Spinal cord (tissue), 10 donors: ENCODE results near the gene AHNAK. TPM values are rescaled to one million over a fixed set of nuclear protein-coding genes. Genes with fewer than 3 reads are reported as not detected.
A peak's percentile ranks its signal among the peaks of the same experiment; 100 is the strongest.
"Not testable (repeated sequence)": the region's sequence is repeated elsewhere in the genome, so short reads cannot be mapped to it uniquely, and the experiment has no call there.

Source experiments
- DNase-seq, 6 donors: peaks; one replicate each; pipeline versions ENCODE4 v3.0.0 to v3.0.0-alpha.2; 2013 to 2015; ENCODE audit warnings: low spot score in 6 of 6, low read depth in 4 of 6
- H3K27ac ChIP-seq: one replicate; pipeline ENCODE4 v1.5.1; 2013; ENCODE audit warnings: low read depth, low read length, control low read depth
- H3K27me3 ChIP-seq: one replicate; pipeline ENCODE4 v1.6.1; 2013; ENCODE audit warnings: low read length; ENCODE audit not compliant: control insufficient read depth, insufficient read depth
- H3K36me3 ChIP-seq: one replicate; pipeline ENCODE4 v1.6.1; 2013; ENCODE audit warnings: low read length; ENCODE audit not compliant: control insufficient read depth, insufficient read depth
- H3K4me1 ChIP-seq: one replicate; pipeline ENCODE4 v1.6.1; 2013; ENCODE audit warnings: low read length; ENCODE audit not compliant: control insufficient read depth, insufficient read depth
- H3K4me3 ChIP-seq: one replicate; pipeline ENCODE4 v1.5.1; 2013; ENCODE audit warnings: low read depth, low read length, control low read depth
- H3K9me3 ChIP-seq: one replicate; pipeline ENCODE4 v1.6.1; 2013; ENCODE audit warnings: low read length; ENCODE audit not compliant: control insufficient read depth, insufficient read depth
- WGBS: methylation state at CpG from one replicate; pipeline ENCODE4 v1.1.5; 2013; ENCODE audit warnings: missing lambda C conversion rate; ENCODE audit not compliant: insufficient coverage; 5-methylcytosine and 5-hydroxymethylcytosine counted together
- polyA plus RNA-seq, 2 donors: library from polyadenylated mRNA; unstranded; fragments of 120-200 nt; gene quantifications; one replicate each; pipeline ENCODE4 v1.2.1, GENCODE V29; 2013; ENCODE audit not compliant: insufficient read length in 2 of 2
- total RNA-seq, 2 donors: library from RNA; depleted of rRNA in 1 of 2; stranded (reverse); fragments of 120-200 nt in 1 of 2; fragments of >200 nt in 1 of 2; gene quantifications; one replicate each; pipeline versions ENCODE4 v1.2.3 to v1.2.4, GENCODE V29; 2013 to 2014
- donor health status: healthy.

AHNAK gene
- total and polyA plus RNA-seq, 4 donors = 60.2 to 463 (median 165) TPM

DNA sequence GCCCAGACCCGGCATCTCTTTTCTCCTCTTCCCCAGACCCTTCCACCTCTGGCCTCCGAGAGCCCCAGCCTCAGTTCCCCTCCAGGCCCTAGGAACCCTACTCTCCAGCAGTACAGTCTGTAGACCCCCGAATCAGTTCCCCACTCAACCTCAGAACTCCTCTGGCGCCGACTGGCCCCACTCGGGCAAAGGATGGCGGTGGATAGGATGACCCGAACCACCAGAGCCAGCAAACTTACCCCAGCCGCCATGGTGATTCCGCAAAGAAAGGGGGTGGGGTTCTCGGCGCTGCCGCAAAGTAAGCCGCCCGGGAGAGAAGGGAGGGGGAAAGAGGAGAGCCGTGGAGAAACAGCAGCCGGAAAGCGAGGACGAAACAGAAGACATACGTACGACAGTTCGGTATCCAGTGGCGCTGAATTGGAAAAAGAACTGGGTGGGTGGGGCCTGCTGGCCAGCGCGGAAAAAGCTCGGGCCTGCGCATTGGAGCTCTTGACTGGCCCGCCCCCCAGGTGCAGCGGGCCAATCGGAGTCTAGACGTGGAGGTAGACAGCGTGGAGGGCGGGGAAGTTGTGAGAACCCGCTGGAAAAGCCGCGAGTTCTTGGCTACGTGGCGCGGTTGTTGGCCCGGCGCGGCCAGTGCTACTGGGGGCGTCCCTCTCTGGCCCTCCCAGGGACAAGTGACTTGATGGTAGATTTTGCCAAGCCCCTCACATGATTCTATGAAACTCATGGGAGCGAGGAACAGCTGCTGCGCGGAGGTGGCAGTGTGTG is 27.2 kb upstream of the AHNAK start, which contains the start of gene EEF1G:
Gene EEF1G (minus strand): TSS at position 300 of the 771 bp plus-strand sequence. CDS start 49 bp downstream, at position 251.
- peaks cover 23% of the 10 kb centered on the region for H3K4me1 ChIP-seq

DNA sequence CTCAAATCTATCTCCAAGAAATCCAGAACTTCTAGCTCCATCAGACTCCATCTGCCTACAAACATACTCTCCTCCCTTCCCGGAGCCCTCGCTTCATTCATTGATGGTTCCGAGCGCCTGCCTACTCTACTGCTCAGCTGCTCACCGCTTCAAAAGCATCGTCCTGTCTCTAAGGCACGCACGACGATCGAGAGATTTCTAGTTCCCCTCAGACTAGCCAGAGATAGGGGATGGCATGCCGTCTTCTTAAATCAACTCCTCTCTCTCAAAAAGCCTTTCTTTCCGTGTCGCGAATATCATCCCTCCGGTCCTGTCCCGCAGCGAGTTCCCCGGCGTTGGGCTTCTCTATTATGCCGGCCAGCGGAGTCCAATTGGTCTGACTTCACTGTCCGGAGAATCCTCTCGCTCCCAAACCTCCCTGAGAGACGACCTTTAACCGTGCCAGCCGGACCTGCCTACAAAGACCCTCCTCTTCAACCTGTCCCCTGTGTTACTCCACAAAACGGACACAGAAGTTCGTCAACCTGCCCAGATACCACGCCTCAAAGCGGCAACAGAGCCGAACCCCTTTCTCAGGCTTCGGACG is 26.5 kb upstream of the AHNAK start:
- Histone ChIP-seq H3K4me1 (peaks cover 23% of the 10 kb centered on the region), H3K4me3 (peak overlapping the region; percentile 93), H3K27me3 (no peaks in the 10 kb centered on the region), H3K36me3 (peaks cover 76% of the 10 kb centered on the region), H3K27ac (peak overlapping the region; percentile 97), H3K9me3 (no peaks in the 10 kb centered on the region)
- WGBS = 0% methylated on average over 33 of the region's 33 CpGs
- DNase-seq = peak in 1 of 6 donors; percentile 43

More for the DNA sequence above, 27.2 kb upstream of the AHNAK start, which contains the start of gene EEF1G:
- H3K27ac ChIP-seq = peak within 1 kb of the TSS; percentile 97
- peaks cover 77% of the 10 kb centered on the region for H3K36me3 ChIP-seq
- DNase-seq = peak in 5 of 6 donors; percentile 99 to 100 (median 100)
- under 1% methylated on average over 40 of the region's 46 CpGs for WGBS
- no peaks in the 10 kb centered on the region for H3K27me3 ChIP-seq
- peak within 1 kb of the TSS; percentile 93 for H3K4me3 ChIP-seq
- no peaks in the 10 kb centered on the region for H3K9me3 ChIP-seq

DNA sequence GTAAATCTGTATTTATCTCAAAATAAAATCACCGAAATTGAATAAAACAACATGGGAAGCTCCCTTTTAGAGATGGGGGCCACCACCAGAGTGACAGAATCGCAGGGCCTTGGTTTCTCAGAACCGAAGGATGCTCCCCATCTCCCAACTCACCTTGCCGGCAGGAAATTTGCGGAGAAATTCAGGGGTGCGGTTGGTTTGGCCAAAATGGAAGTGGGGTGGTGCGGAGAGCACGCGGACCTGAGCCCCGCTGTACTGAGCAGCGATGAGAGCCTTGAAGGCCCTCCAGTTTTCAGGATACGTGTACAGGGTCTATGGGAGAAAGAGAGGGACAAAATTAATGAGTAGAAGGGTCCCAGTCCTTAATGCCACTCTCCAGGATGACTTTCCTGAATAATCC is 25.8 kb upstream of the AHNAK start:
- Histone ChIP-seq H3K36me3 (peaks cover 76% of the 10 kb centered on the region), H3K4me1 (peaks cover 23% of the 10 kb centered on the region), H3K27me3 (no peaks in the 10 kb centered on the region), H3K4me3 (peak overlapping the region; percentile 93), H3K27ac (no peak overlapping the region), H3K9me3 (no peaks in the 10 kb centered on the region)
- no peak for DNase-seq
- 81% methylated on average over 3 of the region's 12 CpGs for WGBS

DNA sequence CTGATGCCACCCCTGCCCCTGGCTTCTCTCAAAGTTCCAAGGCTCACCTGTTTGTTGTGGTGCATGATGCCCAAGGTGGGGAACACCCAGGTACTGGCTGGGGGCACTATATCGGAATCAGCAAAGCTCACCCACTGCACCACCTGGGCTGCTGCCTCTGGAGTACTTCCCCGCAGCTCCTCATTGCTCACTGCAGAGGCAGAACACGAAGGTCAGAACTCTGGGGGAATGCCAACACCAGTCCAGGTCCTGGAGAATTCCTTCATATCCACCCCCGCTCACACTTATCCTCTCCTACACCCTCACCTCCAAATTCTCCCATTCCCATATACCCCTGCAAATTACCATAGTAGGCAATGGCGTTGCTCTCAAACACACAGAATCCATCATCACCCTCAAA is 24.9 kb upstream of the AHNAK start:
- DNase-seq, H3K4me3 ChIP-seq, H3K27ac ChIP-seq, H3K27me3 ChIP-seq, H3K9me3 ChIP-seq: not testable (repeated sequence)
- Histone ChIP-seq H3K4me1 (peaks cover 23% of the 10 kb centered on the region), H3K36me3 (peaks cover 76% of the 10 kb centered on the region)
- 100% methylated on average over 4 of the region's 5 CpGs for WGBS

DNA sequence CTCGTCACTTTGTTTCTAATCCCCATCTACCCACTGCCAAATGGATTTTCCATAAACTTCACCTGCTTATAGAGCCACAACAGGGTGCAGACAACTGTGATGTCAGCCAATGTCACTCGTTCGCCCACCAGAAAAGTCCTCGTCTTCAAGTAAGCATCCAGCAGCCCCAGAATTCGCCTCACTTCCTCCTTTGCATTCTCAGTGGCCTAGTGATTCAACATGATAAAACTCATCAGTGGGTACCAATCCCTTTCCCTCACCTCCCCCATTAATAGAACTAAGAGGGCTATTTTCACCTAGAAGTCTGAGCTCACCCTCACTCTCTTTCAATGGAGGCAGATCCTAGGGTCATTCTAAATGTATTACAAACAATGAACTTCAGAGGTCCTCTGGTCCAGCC is 24.3 kb upstream of the AHNAK start:
- not testable (repeated sequence) for H3K27ac ChIP-seq, DNase-seq, H3K4me3 ChIP-seq, H3K27me3 ChIP-seq, H3K9me3 ChIP-seq
- 94% methylated on average over 5 of the region's 5 CpGs for WGBS
- Histone ChIP-seq H3K36me3 (peaks cover 76% of the 10 kb centered on the region), H3K4me1 (peaks cover 22% of the 10 kb centered on the region)

DNA sequence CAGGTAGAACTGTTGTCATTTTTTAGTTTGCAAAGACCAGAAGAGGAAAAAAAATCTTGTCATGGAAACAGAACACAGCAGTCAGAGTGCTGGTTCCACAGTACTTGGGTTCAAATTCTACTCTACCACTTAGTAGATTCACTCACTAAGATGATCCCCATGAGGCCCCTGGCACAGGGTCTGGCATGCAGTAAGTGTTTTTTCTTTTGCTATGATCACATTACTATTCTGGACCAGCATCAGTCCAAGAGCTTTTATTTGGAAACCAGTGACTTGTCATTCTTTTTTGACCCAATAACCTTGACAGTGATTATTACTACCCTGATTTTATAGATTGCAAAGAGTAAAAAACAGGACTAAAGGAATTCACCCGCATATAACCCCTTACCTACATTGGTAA is 23.0 kb upstream of the AHNAK start:
- DNase-seq = no peak
- Histone ChIP-seq H3K27ac (no peak overlapping the region), H3K36me3 (peaks cover 74% of the 10 kb centered on the region), H3K9me3 (no peaks in the 10 kb centered on the region), H3K4me1 (peaks cover 9% of the 10 kb centered on the region), H3K27me3 (no peaks in the 10 kb centered on the region), H3K4me3 (no peak overlapping the region)
- WGBS = no CpG with 5 or more reads among the region's 1 CpG

DNA sequence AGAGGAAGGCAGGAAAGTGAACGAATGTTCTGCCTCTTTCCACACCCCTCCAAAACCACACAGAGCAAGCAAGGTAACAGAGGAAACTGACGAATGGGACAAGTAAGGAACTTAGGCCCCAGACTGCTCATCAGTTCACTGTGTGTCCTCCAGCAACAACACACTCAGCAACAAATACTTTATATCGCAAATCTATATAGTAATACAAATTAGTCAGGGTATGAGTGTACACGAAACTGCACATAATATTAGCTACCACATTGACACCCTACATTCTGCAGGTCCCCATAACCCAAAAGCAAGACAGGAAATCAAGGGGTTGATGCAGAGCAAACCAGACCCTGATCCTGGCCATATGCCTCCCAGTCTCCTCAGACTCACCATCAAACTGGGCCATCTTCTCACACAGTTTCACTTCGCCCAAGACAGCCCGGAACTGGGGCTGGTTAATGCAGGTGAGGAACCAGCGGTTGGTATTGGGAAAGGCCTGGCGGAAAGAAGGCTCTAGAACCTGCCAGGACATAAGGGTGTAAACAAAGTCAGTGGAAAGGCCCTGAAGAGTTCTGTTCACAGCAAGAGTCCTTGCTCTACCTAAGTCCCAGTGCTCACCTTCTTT is 20.5 kb upstream of the AHNAK start:
- Histone ChIP-seq H3K4me3 (no peak overlapping the region), H3K36me3 (peaks cover 93% of the 10 kb centered on the region), H3K9me3 (no peaks in the 10 kb centered on the region), H3K27ac (no peak overlapping the region), H3K27me3 (no peaks in the 10 kb centered on the region), H3K4me1 (no peaks in the 10 kb centered on the region)
- 96% methylated on average over 3 of the region's 8 CpGs for WGBS
- DNase-seq = no peak

DNA sequence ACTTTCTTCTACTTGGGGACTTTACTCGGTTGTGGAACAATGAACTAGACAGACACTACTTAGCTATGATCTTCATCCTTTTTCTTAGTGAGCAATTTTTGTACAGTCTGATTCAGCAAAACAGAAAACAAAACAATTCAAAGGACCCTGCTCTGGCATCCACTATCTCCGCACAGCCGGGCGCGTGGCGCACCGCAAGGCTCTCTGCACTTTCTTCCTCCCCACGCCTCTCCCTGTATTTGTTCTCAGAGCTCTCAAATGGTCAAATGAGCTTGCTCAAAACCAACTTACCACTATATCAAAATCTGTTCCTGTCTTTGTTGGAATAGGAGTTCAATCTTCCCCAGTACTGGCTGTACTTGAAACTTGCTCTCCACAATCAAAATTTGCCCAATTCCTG is 19.6 kb upstream of the AHNAK start:
- Histone ChIP-seq H3K27me3 (no peaks in the 10 kb centered on the region), H3K36me3 (peaks cover 90% of the 10 kb centered on the region), H3K27ac (no peak overlapping the region), H3K9me3 (no peaks in the 10 kb centered on the region), H3K4me1 (no peaks in the 10 kb centered on the region), H3K4me3 (no peak overlapping the region)
- 92% methylated on average over 8 of the region's 8 CpGs for WGBS
- DNase-seq = no peak

DNA sequence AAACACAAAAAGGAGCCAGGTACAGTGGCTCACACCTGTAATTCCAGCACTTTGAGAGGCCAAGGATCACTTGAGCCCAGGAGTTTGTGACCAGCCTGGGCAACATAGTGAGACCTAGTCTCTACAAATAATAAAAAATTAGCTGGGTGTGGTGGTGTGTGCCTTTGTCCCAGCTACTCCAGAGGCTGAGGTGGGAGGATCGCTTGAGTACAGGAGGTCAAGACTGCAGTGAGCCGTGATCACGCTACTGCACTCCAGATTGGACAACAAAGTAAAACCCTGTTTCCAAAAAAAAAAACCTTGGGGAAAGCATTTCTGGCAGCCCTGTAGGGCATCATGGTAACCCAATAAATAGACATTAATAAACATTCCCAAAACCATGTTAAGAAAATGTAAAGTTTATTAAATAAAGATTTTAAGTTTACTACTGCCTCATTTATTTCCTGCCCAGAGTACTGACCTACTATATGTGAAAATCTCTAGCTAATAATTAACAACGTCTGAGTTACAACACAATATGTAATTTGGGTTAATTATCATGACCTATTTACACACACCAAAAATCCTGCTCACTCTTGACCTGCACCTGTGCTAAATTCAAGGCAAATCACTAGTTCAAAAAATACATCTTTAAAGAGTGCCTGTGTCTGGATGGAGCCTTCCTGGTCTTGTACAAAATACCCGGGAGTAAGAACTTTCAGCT is 18.6 kb upstream of the AHNAK start:
- no peak overlapping the region for H3K27ac ChIP-seq
- no peak for DNase-seq
- no peaks in the 10 kb centered on the region for H3K4me1 ChIP-seq
- H3K4me3 ChIP-seq = no peak overlapping the region
- H3K9me3 ChIP-seq = no peaks in the 10 kb centered on the region
- WGBS = 100% methylated on average over 2 of the region's 5 CpGs
- H3K36me3 ChIP-seq = peaks cover 88% of the 10 kb centered on the region
- H3K27me3 ChIP-seq = no peaks in the 10 kb centered on the region
